HepG2 (cell line): Measurements from ENCODE around the gene ZNF175. TPM values are rescaled to one million over a fixed set of nuclear protein-coding genes. Genes with fewer than 3 reads are reported as not detected.

Experiments used
- CAMTA2 ChIP-seq: sonication (generic); formaldehyde crosslinking; IDR thresholded peaks from 2 replicates; pipeline ENCODE4 v1.4.0; 2020; ENCODE audit warnings: mild to moderate bottlenecking, missing genetic modification reagents, borderline replicate concordance
- CBX5 ChIP-seq: sonication (generic); formaldehyde crosslinking; IDR thresholded peaks from 2 replicates; pipeline ENCODE4 v1.4.0; 2020; ENCODE audit warnings: missing genetic modification reagents, borderline replicate concordance
- CCDC6 ChIP-seq: sonication (generic); formaldehyde crosslinking; IDR thresholded peaks from 2 replicates; pipeline ENCODE4 v1.8.1; 2022; ENCODE audit warnings: mild to moderate bottlenecking, missing genetic modification reagents, moderate library complexity
- CHD2 ChIP-seq: IDR thresholded peaks from 2 replicates; pipeline ENCODE4 v1.6.1; 2011; ENCODE audit warnings: low read depth, low read length, improper control_type of control experiment
- CREB1 ChIP-seq, 2 experiments: fragments of 450-650 bp in 1 of 2; IDR thresholded peaks; 2 replicates each; pipeline ENCODE4 v1.6.1; 2016 to 2017; ENCODE audit warnings: control low read depth in 1 of 2, mild to moderate bottlenecking in 1 of 2, missing compliant biosample characterization in 1 of 2, missing genetic modification characterization in 1 of 2
- DNMT3B ChIP-seq: conservative IDR thresholded peaks from 2 replicates; pipeline ENCODE4 v1.6.1; 2016; ENCODE audit warnings: missing biosample characterization, control low read depth
- GATAD1 ChIP-seq: IDR thresholded peaks from 2 replicates; pipeline ENCODE4 v1.6.1; 2016; ENCODE audit warnings: missing genetic modification reagents, missing compliant biosample characterization
- HMG20A ChIP-seq: IDR thresholded peaks from 2 replicates; pipeline ENCODE4 v1.6.1; 2016; ENCODE audit warnings: borderline replicate concordance
- HNRNPK ChIP-seq: fragments of 200-400 bp; formaldehyde crosslinking; IDR thresholded peaks from 2 replicates; pipeline ENCODE4 v1.6.1; 2018; ENCODE audit warnings: low read length, low read depth, moderate library complexity, mild to moderate bottlenecking; ENCODE audit not compliant: poor library complexity, severe bottlenecking
- IRF2 ChIP-seq: IDR thresholded peaks from 2 replicates; pipeline ENCODE4 v1.6.1; 2018; ENCODE audit warnings: missing genetic modification reagents, missing compliant biosample characterization
- MAZ ChIP-seq, 2 experiments: sonication (generic) in 1 of 2; formaldehyde crosslinking in 1 of 2; IDR thresholded peaks; 2 replicates each; pipeline versions ENCODE4 v1.5.0 to v1.6.1; 2012 to 2020; ENCODE audit warnings: low read depth in 2 of 2, mild to moderate bottlenecking in 2 of 2, borderline replicate concordance in 1 of 2, improper control_type of control experiment in 1 of 2, low read length in 1 of 2, missing genetic modification reagents in 1 of 2, moderate library complexity in 1 of 2
- MEIS2 ChIP-seq: sonication (generic); formaldehyde crosslinking; IDR thresholded peaks from 2 replicates; pipeline ENCODE4 v1.9.0; 2021; ENCODE audit warnings: mild to moderate bottlenecking, missing genetic modification reagents
- NFRKB ChIP-seq: fragments of 450-650 bp; IDR thresholded peaks from 2 replicates; pipeline ENCODE4 v1.6.1; 2017
- NFYC ChIP-seq: IDR thresholded peaks from 2 replicates; pipeline ENCODE4 v1.6.1; 2016; ENCODE audit warnings: missing genetic modification reagents, missing compliant biosample characterization
- NR3C1 ChIP-seq: sonication (generic); formaldehyde crosslinking; IDR thresholded peaks from 2 replicates; pipeline ENCODE4 v1.4.0; 2020; ENCODE audit warnings: missing genetic modification reagents
- PHB2 ChIP-seq: fragments of 450-650 bp; IDR thresholded peaks from 2 replicates; pipeline ENCODE4 v1.6.1; 2018; ENCODE audit not compliant: partially characterized antibody
- PHF5A ChIP-seq: IDR thresholded peaks from one replicate; pipeline ENCODE4 v1.6.1; 2018; ENCODE audit warnings: low read depth, missing genetic modification reagents; ENCODE audit not compliant: unreplicated experiment
- RAD21 ChIP-seq: fragments of 450-650 bp; formaldehyde crosslinking; IDR thresholded peaks from 2 replicates; pipeline ENCODE4 v1.5.0; 2020; ENCODE audit warnings: mild to moderate bottlenecking
- RBFOX2 ChIP-seq: fragments of 200-400 bp; formaldehyde crosslinking; IDR thresholded peaks from 2 replicates; pipeline ENCODE4 v1.6.1; 2017; ENCODE audit warnings: low read depth, mild to moderate bottlenecking, low read length
- SALL2 ChIP-seq: sonication (generic); formaldehyde crosslinking; IDR thresholded peaks from 2 replicates; pipeline ENCODE4 v1.8.1; 2023; ENCODE audit warnings: mild to moderate bottlenecking, missing genetic modification reagents, inconsistent platforms
- SOX5 ChIP-seq: IDR thresholded peaks from 2 replicates; pipeline ENCODE4 v1.6.1; 2016; ENCODE audit warnings: borderline replicate concordance
- TARDBP ChIP-seq: sonication (generic); formaldehyde crosslinking; IDR thresholded peaks from 2 replicates; pipeline ENCODE4 v1.8.0; 2022; ENCODE audit warnings: mild to moderate bottlenecking, missing genetic modification reagents
- ZBTB21 ChIP-seq: sonication (generic); formaldehyde crosslinking; IDR thresholded peaks from 2 replicates; pipeline ENCODE4 v1.4.0; 2020; ENCODE audit warnings: missing genetic modification reagents
- ZKSCAN5 ChIP-seq: sonication (generic); formaldehyde crosslinking; IDR thresholded peaks from 2 replicates; pipeline ENCODE4 v1.5.1; 2020; ENCODE audit warnings: mild to moderate bottlenecking, missing genetic modification reagents
- ZNF441 ChIP-seq: sonication (generic); formaldehyde crosslinking; IDR thresholded peaks from 2 replicates; pipeline ENCODE4 v1.7.0; 2021; ENCODE audit warnings: missing genetic modification reagents, borderline replicate concordance
- ZNF546 ChIP-seq: sonication (generic); formaldehyde crosslinking; conservative IDR thresholded peaks from 2 replicates; pipeline ENCODE4 v1.8.1; 2023; ENCODE audit warnings: mild to moderate bottlenecking, missing genetic modification reagents
- ZNF576 ChIP-seq: sonication (generic); formaldehyde crosslinking; IDR thresholded peaks from 2 replicates; pipeline ENCODE4 v1.4.0; 2020; ENCODE audit warnings: mild to moderate bottlenecking, missing genetic modification reagents
- ZNF850 ChIP-seq: sonication (generic); formaldehyde crosslinking; conservative IDR thresholded peaks from 2 replicates; pipeline ENCODE4 v1.9.0; 2021; ENCODE audit warnings: mild to moderate bottlenecking, missing genetic modification reagents
- polyA plus RNA-seq, 8 experiments: library from polyadenylated mRNA; depleted of rRNA in 3 of 8; stranded (reverse) in 7 of 8; unstranded in 1 of 8; fragments of >200 nt; fragmentation: Illumina TruSeq in 4 of 8; extraction: Trizol in 4 of 8; gene quantifications; 2 replicates each; pipeline versions ENCODE4 v1.2.1 to v1.2.3, GENCODE V29; 2011 to 2016; ENCODE audit warnings: low read depth in 4 of 8, missing spikeins in 1 of 8, mixed read lengths in 1 of 8; ENCODE audit not compliant: insufficient read depth in 1 of 8
- total RNA-seq, 5 experiments: library from RNA; depleted of rRNA; stranded (reverse); fragments of >200 nt; fragmentation: Illumina TruSeq; extraction: Trizol; gene quantifications; 2 replicates each; pipeline ENCODE4 v1.2.3, GENCODE V29; 2016; ENCODE audit warnings: low read depth in 1 of 5
- TF ChIP-seq, protein P1 (sequence below): sonication (generic); formaldehyde crosslinking; IDR thresholded peaks from 2 replicates; pipeline ENCODE4 v1.8.1; 2023; ENCODE audit warnings: mild to moderate bottlenecking, missing genetic modification reagents, borderline replicate concordance
- TF ChIP-seq, protein P2 (sequence below): sonication (generic); formaldehyde crosslinking; IDR thresholded peaks from 2 replicates; pipeline ENCODE4 v1.5.1; 2020; ENCODE audit warnings: missing genetic modification reagents, mild to moderate bottlenecking, borderline replicate concordance

Gene ZNF175
- total and polyA plus RNA-seq, 2 of the 13 experiments (the other 11 are each of a cell fraction or from before 2014, with no cell fraction given), result 1.2 to 1.5 TPM

DNA sequence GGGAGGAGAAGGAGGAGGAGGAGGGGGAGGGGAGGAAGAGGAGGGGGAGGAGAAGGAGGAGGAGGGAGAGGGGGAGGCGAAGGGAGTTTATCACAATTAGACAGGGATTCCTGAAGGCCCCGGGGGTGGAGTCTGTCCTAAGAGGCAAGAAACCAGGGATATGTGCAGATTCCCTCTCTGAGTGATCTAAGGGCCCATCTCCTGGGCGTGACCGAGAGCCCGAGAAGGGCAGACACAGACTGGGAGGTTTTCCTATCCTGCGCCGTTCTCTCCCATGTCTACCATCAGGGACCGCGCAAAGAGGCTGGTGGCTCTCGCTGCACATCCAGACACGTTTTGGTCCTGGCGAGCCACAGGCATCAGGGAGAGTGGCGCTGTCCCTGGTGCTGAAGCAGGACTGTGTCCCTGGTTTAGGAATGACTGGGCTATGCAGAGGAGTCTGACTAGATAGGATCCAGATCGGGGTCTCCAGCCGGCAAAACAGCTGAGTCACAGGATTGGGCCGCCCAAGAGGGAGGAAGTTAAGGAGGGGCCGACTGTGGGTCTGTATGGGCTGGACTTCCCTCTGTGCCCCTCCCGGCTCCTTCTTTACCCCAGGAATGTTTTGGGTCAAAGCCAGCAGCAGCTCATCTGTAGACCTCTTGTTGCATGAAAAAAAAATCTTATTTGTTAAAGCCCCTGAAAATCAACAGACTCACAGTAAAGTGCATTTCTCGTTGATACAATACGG is 17.9 kb upstream of the ZNF175 start (continued):
- TF ChIP-seq CBX5 (CRISPR knock-in tag), result 0 out of 2 replicates have a peak, but pooled peaks have one; percentile 35
- TF ChIP-seq MEIS2 (CRISPR knock-in tag), result peak; percentile 75; the same call in 1 of the 2 replicates
- peak; percentile 26; the same call in 1 of the 2 replicates for TF ChIP-seq CCDC6
- no peak for TF ChIP-seq TARDBP
- TF ChIP-seq NFYC (CRISPR knock-in tag), result 0 out of 2 replicates have a peak, but pooled peaks have one; percentile 34
- TF ChIP-seq ZBTB21 (CRISPR knock-in tag), result peak; percentile 52; the same call in 1 of the 2 replicates
- no peak for TF ChIP-seq CREB1 (IDR thresholded peaks at IDR 0.05)
- TF ChIP-seq CREB1 (CRISPR knock-in tag; IDR thresholded peaks at IDR 0.05), result no peak
- TF ChIP-seq SOX5, result peak; percentile 41; the same call in 1 of the 2 replicates
- TF ChIP-seq HNRNPK, result no peak
- peak; percentile 78; the same call in 1 of the 2 replicates for TF ChIP-seq IRF2
- TF ChIP-seq SALL2, result no peak
- TF ChIP-seq CAMTA2 (CRISPR knock-in tag), result no peak
- TF ChIP-seq PHF5A (CRISPR knock-in tag), result no peak
- peak; percentile 84; the same call in 1 of the 2 replicates for TF ChIP-seq DNMT3B (CRISPR knock-in tag)
- no peak for TF ChIP-seq HMG20A (CRISPR knock-in tag)
- no peak for TF ChIP-seq RAD21 (CRISPR knock-in tag)
- TF ChIP-seq ZNF850, result no peak
- TF ChIP-seq, protein P1, sequence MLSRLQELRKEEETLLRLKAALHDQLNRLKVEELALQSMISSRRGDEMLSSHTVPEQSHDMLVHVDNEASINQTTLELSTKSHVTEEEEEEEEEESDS (CRISPR knock-in tag), result no peak
- TF ChIP-seq, protein P2, sequence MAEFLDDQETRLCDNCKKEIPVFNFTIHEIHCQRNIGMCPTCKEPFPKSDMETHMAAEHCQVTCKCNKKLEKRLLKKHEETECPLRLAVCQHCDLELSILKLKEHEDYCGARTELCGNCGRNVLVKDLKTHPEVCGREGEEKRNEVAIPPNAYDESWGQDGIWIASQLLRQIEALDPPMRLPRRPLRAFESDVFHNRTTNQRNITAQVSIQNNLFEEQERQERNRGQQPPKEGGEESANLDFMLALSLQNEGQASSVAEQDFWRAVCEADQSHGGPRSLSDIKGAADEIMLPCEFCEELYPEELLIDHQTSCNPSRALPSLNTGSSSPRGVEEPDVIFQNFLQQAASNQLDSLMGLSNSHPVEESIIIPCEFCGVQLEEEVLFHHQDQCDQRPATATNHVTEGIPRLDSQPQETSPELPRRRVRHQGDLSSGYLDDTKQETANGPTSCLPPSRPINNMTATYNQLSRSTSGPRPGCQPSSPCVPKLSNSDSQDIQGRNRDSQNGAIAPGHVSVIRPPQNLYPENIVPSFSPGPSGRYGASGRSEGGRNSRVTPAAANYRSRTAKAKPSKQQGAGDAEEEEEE (CRISPR knock-in tag), result no peak
- no peak for TF ChIP-seq ZNF576 (CRISPR knock-in tag)
- TF ChIP-seq ZNF441 (CRISPR knock-in tag), result peak; percentile 88
- no peak for TF ChIP-seq CHD2
- no peak for TF ChIP-seq RBFOX2
- TF ChIP-seq MAZ (IDR thresholded peaks at IDR 0.05; ENCODE audit: borderline replicate concordance, low read depth, low read length), result no peak
- TF ChIP-seq MAZ (CRISPR knock-in tag; IDR thresholded peaks at IDR 0.05; ENCODE audit: low read depth), result no peak; the same call in 1 of the 2 replicates
- no peak for TF ChIP-seq NFRKB
- TF ChIP-seq PHB2, result no peak
- TF ChIP-seq NR3C1 (CRISPR knock-in tag), result no peak
- TF ChIP-seq ZKSCAN5 (CRISPR knock-in tag), result no peak
- TF ChIP-seq GATAD1 (CRISPR knock-in tag), result peak; percentile 64
- peak; percentile 50; the same call in 1 of the 2 replicates for TF ChIP-seq ZNF546
